SJCRH30 (cell line): ENCODE results near the gene ETHE1. TPM values are rescaled to one million over a fixed set of nuclear protein-coding genes. Genes with fewer than 3 reads are reported as not detected.

Experiments
- DNase-seq, 2 experiments: peaks; one replicate each; pipeline ENCODE4 v3.0.0-alpha.2; 2015 to 2020
- H3K27ac ChIP-seq: fragments of 250-450 bp; sonication (Bioruptor Pico); 2 replicates; pipeline ENCODE4 v1.5.1; 2020; ENCODE audit warnings: mild to moderate bottlenecking, moderate library complexity
- H3K27me3 ChIP-seq: fragments of 250-450 bp; sonication (Bioruptor Pico); 2 replicates; pipeline ENCODE4 v1.5.1; 2020; ENCODE audit warnings: mild to moderate bottlenecking, moderate library complexity
- H3K36me3 ChIP-seq: fragments of 250-450 bp; sonication (Bioruptor Pico); 2 replicates; pipeline ENCODE4 v1.5.1; 2020; ENCODE audit warnings: mild to moderate bottlenecking, moderate library complexity
- H3K4me1 ChIP-seq: fragments of 250-450 bp; sonication (Bioruptor Pico); 2 replicates; pipeline ENCODE4 v1.5.1; 2020; ENCODE audit warnings: mild to moderate bottlenecking, moderate library complexity
- H3K4me3 ChIP-seq: fragments of 250-450 bp; sonication (Bioruptor Pico); 2 replicates; pipeline ENCODE4 v1.5.1; 2020; ENCODE audit warnings: mild to moderate bottlenecking, moderate library complexity
- H3K9me3 ChIP-seq: fragments of 250-450 bp; sonication (Bioruptor Pico); replicated peaks from 2 replicates; pipeline ENCODE4 v1.5.1; 2020; ENCODE audit warnings: mild to moderate bottlenecking, moderate library complexity
- total RNA-seq: library from RNA; depleted of rRNA; stranded (reverse); fragments of >200 nt; shearing (Covaris generic); gene quantifications from 2 replicates; pipeline ENCODE4 v1.2.3, GENCODE V29; 2014

The ETHE1 gene
- total RNA-seq, 1 experiment from 2014 or later, result 12.2 TPM

DNA sequence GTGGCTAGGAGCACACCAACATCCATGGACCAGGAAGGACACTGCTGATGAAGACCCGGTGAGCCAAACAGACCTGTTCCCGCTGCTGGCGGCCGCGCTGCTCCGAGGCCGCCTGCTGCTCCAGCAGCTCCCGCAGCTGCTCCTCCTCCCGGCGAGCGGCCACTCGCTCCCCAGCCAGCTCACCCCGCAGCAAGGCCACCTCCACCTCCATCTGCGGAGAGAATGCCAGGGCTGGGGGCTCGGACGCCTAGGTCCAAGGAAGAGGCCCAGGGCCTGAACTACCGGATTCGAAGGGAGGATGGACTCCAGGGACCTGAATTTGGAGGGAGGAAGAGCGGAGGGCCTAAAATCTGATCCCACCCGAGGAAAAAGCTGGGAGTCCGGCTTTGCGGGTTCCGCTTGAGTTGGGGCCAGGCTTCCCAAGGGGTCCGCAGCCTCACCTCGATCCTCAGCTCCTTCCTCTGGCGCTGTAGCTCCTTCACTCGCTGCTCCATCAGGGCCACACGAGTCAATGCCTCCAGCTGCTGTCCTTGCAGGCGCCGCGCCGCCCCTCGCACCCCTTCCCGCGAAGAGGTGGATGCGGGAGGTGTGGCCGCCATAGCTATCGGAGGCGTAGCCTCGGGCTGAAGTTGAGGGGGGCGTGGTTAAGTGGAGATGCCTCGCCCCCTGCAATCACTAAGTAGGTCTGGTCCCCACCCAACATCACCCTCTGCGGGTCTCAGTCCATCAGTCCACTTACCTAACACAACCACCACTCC lies 25.2 kb downstream of the ETHE1 start:
- no peak overlapping the region for H3K4me3 ChIP-seq
- no peak for DNase-seq
- no peak overlapping the region for H3K27ac ChIP-seq

GRCh38 chr19:43499042-43499441 lies 28.0 kb downstream of the ETHE1 start:
- H3K27me3 ChIP-seq, result no peaks in the 10 kb centered on the region
- H3K4me3 ChIP-seq, result no peak overlapping the region
- H3K36me3 ChIP-seq, result no peaks in the 10 kb centered on the region
- no peak overlapping the region for H3K27ac ChIP-seq
- no peak for DNase-seq
- no peaks in the 10 kb centered on the region for H3K4me1 ChIP-seq
- no peaks in the 10 kb centered on the region for H3K9me3 ChIP-seq

More for the DNA sequence above, 25.2 kb downstream of the ETHE1 start:
- no peaks in the 10 kb centered on the region for H3K9me3 ChIP-seq
- no peaks in the 10 kb centered on the region for H3K27me3 ChIP-seq
- no peaks in the 10 kb centered on the region for H3K36me3 ChIP-seq
- no peaks in the 10 kb centered on the region for H3K4me1 ChIP-seq

DNA sequence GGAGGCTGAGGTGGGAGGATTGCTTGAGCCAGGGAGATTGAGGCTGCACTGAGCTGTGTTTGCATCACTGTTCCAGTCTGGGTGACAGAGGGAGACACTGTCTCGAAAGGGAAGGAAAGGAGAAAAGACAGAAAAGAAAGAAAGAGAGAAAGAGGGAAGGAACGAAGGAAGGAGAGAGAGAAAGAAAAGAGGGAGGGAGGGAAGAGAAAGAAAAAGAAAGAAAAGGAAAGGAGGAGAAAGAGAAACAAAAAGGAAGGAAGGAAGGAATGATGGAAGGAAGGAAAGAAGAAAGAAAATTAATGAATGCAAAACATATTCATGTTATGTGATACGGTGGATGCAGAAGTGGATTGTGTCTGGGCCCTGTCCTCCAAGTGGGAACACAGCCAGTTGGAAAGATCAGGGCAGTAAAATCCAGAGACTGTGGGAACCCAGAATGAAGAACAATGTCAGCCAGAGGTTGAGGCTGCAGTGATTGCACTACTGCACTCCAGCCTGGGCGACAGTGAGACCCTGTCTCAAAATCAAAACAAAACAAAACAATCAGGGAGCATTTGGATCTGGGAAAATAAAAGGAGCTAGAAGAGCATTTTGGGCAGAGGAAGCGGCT lies 28.7 kb downstream of the ETHE1 start:
- H3K27ac ChIP-seq, result no peak overlapping the region
- no peak for DNase-seq
- no peaks in the 10 kb centered on the region for H3K27me3 ChIP-seq
- H3K9me3 ChIP-seq, result no peaks in the 10 kb centered on the region
- no peak overlapping the region for H3K4me3 ChIP-seq
- H3K4me1 ChIP-seq, result no peaks in the 10 kb centered on the region
- no peaks in the 10 kb centered on the region for H3K36me3 ChIP-seq

DNA sequence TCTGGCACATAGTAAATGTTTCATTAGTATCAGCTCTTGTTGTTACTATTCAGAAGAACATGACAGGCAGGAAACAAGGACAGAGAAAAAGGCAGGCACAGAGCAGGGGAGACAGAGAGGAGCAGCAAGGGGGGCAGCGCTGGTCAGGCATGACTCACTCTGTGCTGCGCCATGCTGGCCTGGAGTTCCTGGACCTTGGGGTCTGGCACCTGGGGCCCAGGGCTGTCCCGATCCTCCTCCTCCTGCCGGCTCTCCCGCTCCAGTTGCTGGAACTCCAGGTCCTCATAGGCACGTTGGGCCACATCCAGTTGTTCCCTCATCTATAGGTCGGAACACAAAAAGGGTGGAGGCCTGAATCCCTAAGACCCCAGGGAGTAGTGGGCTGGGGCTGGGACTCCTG lies 30.0 kb downstream of the ETHE1 start:
- H3K27me3 ChIP-seq, result no peaks in the 10 kb centered on the region
- no peaks in the 10 kb centered on the region for H3K9me3 ChIP-seq
- no peak overlapping the region for H3K27ac ChIP-seq
- no peak overlapping the region for H3K4me3 ChIP-seq
- H3K4me1 ChIP-seq, result no peaks in the 10 kb centered on the region
- no peak for DNase-seq
- no peaks in the 10 kb centered on the region for H3K36me3 ChIP-seq

DNA sequence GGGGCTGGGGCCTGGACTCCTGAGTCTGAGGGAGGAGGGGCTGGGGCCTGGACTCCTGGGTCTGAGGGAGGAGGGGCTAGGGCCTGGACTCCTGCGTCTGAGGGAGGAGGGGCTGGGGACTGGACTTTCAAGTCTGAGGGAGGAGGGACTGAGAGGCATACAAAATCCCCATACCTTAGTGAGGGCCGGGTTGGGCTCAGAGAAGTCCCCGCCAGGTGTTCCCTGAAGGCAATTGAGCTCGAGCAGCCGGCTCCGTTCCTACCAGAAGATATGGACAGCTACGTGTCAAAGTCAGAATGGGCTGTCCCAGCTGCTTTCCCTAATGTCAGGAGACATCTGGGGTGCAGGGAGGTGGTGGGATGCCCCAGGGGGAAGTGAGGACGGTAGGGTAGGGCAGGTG lies 31.9 kb downstream of the ETHE1 start:
- Histone ChIP-seq H3K4me1 (no peaks in the 10 kb centered on the region), H3K27me3 (no peaks in the 10 kb centered on the region), H3K27ac (no peak overlapping the region), H3K36me3 (no peaks in the 10 kb centered on the region), H3K9me3 (no peaks in the 10 kb centered on the region), H3K4me3 (no peak overlapping the region)
- no peak for DNase-seq

- no peak for DNase-seq
Measured at GRCh38 chr19:43490759-43491158, 36.2 kb downstream of the ETHE1 start.

DNA sequence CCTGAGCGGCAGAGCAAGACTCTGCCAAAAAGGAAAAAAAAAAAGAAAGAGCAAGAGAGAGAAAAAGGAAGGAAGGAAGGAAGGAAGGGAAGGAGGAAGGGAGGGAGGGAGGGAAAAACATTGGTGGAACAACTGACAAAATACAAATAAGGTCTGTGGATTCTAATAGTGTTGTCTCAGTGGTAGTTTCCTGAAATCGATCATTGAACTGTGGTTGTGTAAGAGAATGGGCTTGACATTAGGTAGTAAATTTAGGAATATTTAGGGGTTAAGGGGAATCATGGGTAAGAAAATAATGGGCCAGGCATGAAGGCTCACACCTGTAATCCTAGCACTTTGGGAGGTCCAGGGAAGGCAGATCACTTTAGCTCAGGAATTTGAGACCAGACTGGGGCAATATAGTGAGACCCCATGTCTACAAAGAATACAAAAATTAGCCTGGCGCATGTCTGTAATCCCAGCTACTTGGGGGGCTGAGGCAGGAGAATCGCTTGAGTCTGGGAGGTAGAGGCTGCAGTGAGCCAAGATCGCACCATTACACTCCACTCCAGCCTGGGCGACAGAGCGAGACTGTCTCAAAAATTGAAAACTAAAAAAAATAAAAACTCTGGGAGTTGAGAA lies 36.9 kb downstream of the ETHE1 start:
- H3K36me3 ChIP-seq, result no peaks in the 10 kb centered on the region
- H3K9me3 ChIP-seq, result no peaks in the 10 kb centered on the region
- H3K27ac ChIP-seq, result no peak overlapping the region
- no peaks in the 10 kb centered on the region for H3K27me3 ChIP-seq
- H3K4me1 ChIP-seq, result no peaks in the 10 kb centered on the region
- DNase-seq, result no peak
- no peak overlapping the region for H3K4me3 ChIP-seq

More at GRCh38 chr19:43490759-43491158, 36.2 kb downstream of the ETHE1 start:
- H3K4me3 ChIP-seq, result no peak overlapping the region
- no peaks in the 10 kb centered on the region for H3K4me1 ChIP-seq
- H3K36me3 ChIP-seq, result no peaks in the 10 kb centered on the region
- H3K27me3 ChIP-seq, result no peaks in the 10 kb centered on the region
- no peaks in the 10 kb centered on the region for H3K9me3 ChIP-seq
- no peak overlapping the region for H3K27ac ChIP-seq

- no peak for DNase-seq
- Histone ChIP-seq H3K27ac (no peak overlapping the region), H3K36me3 (no peaks in the 10 kb centered on the region), H3K27me3 (no peaks in the 10 kb centered on the region), H3K4me1 (no peaks in the 10 kb centered on the region), H3K9me3 (no peaks in the 10 kb centered on the region), H3K4me3 (no peak overlapping the region)
Measured at GRCh38 chr19:43489310-43489709, 37.7 kb downstream of the ETHE1 start.

- Histone ChIP-seq H3K27ac (no peak overlapping the region), H3K9me3 (no peaks in the 10 kb centered on the region), H3K4me3 (no peak overlapping the region), H3K4me1 (no peaks in the 10 kb centered on the region), H3K36me3 (no peaks in the 10 kb centered on the region), H3K27me3 (no peaks in the 10 kb centered on the region)
- DNase-seq, result no peak
Measured at GRCh38 chr19:43488179-43488578, 38.8 kb downstream of the ETHE1 start.

DNA sequence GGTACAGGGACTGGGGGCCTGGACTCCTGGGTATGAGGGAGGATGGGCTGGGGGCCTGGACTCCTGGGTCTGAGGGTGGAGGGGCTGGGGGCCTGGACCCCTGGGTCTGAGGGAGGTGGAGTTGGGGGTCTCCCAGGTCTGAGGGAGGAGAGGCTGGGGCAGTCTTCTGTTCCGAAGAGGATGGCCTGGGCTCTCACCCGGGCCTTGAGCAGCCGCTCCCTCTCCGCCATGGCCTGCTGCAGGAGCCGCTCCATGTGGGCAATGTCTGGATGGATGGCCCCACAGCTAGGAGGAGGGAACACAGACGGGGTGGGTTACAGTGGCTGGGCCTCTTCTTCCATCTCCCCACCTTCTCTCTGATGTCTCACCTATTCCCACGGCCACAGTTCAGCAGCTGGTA lies 40.6 kb downstream of the ETHE1 start:
- no peak overlapping the region for H3K27ac ChIP-seq
- no peak overlapping the region for H3K4me3 ChIP-seq
- H3K27me3 ChIP-seq, result no peaks in the 10 kb centered on the region
- H3K9me3 ChIP-seq, result no peaks in the 10 kb centered on the region
- no peaks in the 10 kb centered on the region for H3K4me1 ChIP-seq
- H3K36me3 ChIP-seq, result no peaks in the 10 kb centered on the region
- no peak for DNase-seq

GRCh38 chr19:43485951-43486350 lies 41.0 kb downstream of the ETHE1 start:
- Histone ChIP-seq H3K27ac (no peak overlapping the region), H3K4me1 (no peaks in the 10 kb centered on the region), H3K4me3 (no peak overlapping the region), H3K36me3 (no peaks in the 10 kb centered on the region), H3K27me3 (no peaks in the 10 kb centered on the region), H3K9me3 (no peaks in the 10 kb centered on the region)
- DNase-seq, result no peak

GRCh38 chr19:43483281-43483680 lies 43.7 kb downstream of the ETHE1 start:
- no peaks in the 10 kb centered on the region for H3K4me1 ChIP-seq
- DNase-seq, result no peak

GRCh38 chr19:43482193-43482592 lies 44.8 kb downstream of the ETHE1 start:
- Histone ChIP-seq H3K36me3 (no peaks in the 10 kb centered on the region), H3K27me3 (no peaks in the 10 kb centered on the region), H3K4me3 (no peak overlapping the region), H3K4me1 (no peaks in the 10 kb centered on the region), H3K9me3 (no peaks in the 10 kb centered on the region), H3K27ac (no peak overlapping the region)
- DNase-seq, result no peak

More at GRCh38 chr19:43483281-43483680, 43.7 kb downstream of the ETHE1 start:
- Histone ChIP-seq H3K27ac (no peak overlapping the region), H3K4me3 (no peak overlapping the region), H3K36me3 (no peaks in the 10 kb centered on the region), H3K27me3 (no peaks in the 10 kb centered on the region), H3K9me3 (no peaks in the 10 kb centered on the region)

- Histone ChIP-seq H3K27ac (no peak overlapping the region), H3K27me3 (no peaks in the 10 kb centered on the region), H3K36me3 (no peaks in the 10 kb centered on the region), H3K4me1 (no peaks in the 10 kb centered on the region), H3K4me3 (no peak overlapping the region), H3K9me3 (no peaks in the 10 kb centered on the region)
- DNase-seq, result no peak
Measured at GRCh38 chr19:43481701-43482100, 45.3 kb downstream of the ETHE1 start.

DNA sequence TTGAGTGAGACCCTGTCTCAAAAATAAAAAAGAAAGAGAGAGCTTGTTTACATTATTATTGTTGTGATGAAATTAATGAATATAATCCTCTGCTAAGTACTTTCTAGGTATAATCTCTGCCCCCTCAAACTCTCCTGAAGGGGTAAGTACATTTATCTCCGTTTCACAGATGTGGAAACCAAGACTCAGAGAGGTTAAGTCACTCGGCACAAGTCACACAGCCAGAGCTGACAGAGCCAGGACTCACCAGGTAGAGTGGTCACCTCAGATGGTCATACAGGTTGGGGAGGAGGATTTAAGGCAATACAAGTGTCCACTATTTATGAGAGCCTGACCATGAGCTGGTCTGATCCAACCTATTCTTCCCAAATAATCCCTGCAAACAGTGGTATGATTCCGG lies 46.4 kb downstream of the ETHE1 start:
- H3K9me3 ChIP-seq, result no peaks in the 10 kb centered on the region
- no peak for DNase-seq
- no peaks in the 10 kb centered on the region for H3K36me3 ChIP-seq
- no peaks in the 10 kb centered on the region for H3K27me3 ChIP-seq
- no peaks in the 10 kb centered on the region for H3K4me1 ChIP-seq
- H3K27ac ChIP-seq, result no peak overlapping the region
- H3K4me3 ChIP-seq, result no peak overlapping the region
